ENCODE measurements around the gene HDAC4. TPM values are rescaled to one million over a fixed set of nuclear protein-coding genes. Genes with fewer than 3 reads are reported as not detected.

HDAC4 gene
- total RNA-seq, 4 donors from 2014 or later, result 68.0 to 123 (median 86.5) TPM

- WGBS, 2 donors, result 92 to 94% methylated on average over 19 of the region's 19 CpGs
- H3K4me1 ChIP-seq, result peaks cover 0 to 35% (median 6%) of the 10 kb centered on the region in 4 donors
Measured at GRCh38 chr2:239379641-239380170, 21.1 kb downstream of the HDAC4 start.

GRCh38 chr2:239378918-239379640 is 21.7 kb downstream of the HDAC4 start:
- H3K4me1 ChIP-seq, result peaks cover 0 to 35% (median 6%) of the 10 kb centered on the region in 4 donors
- peak in 1 of 2 donors; percentile 12 for DNase-seq (ENCODE audit: low spot score in 2 of 2)

More at GRCh38 chr2:239379641-239380170, 21.1 kb downstream of the HDAC4 start:
- Histone ChIP-seq H3K27ac (no peak overlapping the region), H3K36me3 (peaks cover 0 to 38% (median 0%) of the 10 kb centered on the region in 3 donors), H3K4me3 (no peak overlapping the region), H3K27me3 (no peaks in the 10 kb centered on the region), H3K9me3 (no peaks in the 10 kb centered on the region)
- DNase-seq (ENCODE audit: low spot score in 2 of 2), result no peak
- TF ChIP-seq POLR2A (IDR thresholded peaks at IDR 0.05) (no peak), CTCF (IDR thresholded peaks at IDR 0.05) (no peak), EP300 (IDR thresholded peaks at IDR 0.05) (no peak)

GRCh38 chr2:239378021-239378917 is 22.6 kb downstream of the HDAC4 start:
- peaks cover 0 to 35% (median 6%) of the 10 kb centered on the region in 4 donors for H3K4me1 ChIP-seq
- H3K27me3 ChIP-seq, result no peaks in the 10 kb centered on the region
- H3K4me3 ChIP-seq, result no peak overlapping the region
- no peaks in the 10 kb centered on the region for H3K9me3 ChIP-seq
- H3K36me3 ChIP-seq, result peaks cover 0 to 30% (median 0%) of the 10 kb centered on the region in 3 donors
- WGBS, 2 donors, result 86% methylated on average over 36 of the region's 36 CpGs
- no peak overlapping the region for H3K27ac ChIP-seq
- no peak for DNase-seq (ENCODE audit: low spot score in 2 of 2)
- TF ChIP-seq POLR2A (IDR thresholded peaks at IDR 0.05), result no peak
- no peak for TF ChIP-seq CTCF (IDR thresholded peaks at IDR 0.05)
- no peak for TF ChIP-seq EP300 (IDR thresholded peaks at IDR 0.05)

More at GRCh38 chr2:239378918-239379640, 21.7 kb downstream of the HDAC4 start:
- Histone ChIP-seq H3K27ac (no peak overlapping the region), H3K9me3 (no peaks in the 10 kb centered on the region), H3K27me3 (no peaks in the 10 kb centered on the region), H3K4me3 (no peak overlapping the region), H3K36me3 (peaks cover 0 to 38% (median 0%) of the 10 kb centered on the region in 3 donors)
- WGBS, 2 donors, result 81 to 86% methylated on average over 19 to 20 of the region's 20 CpGs
- TF ChIP-seq CTCF (IDR thresholded peaks at IDR 0.05) (no peak), POLR2A (IDR thresholded peaks at IDR 0.05) (no peak), EP300 (IDR thresholded peaks at IDR 0.05) (no peak)

GRCh38 chr2:239377591-239377990 is 23.2 kb downstream of the HDAC4 start:
- DNase-seq (ENCODE audit: low spot score in 2 of 2), result no peak

More at GRCh38 chr2:239377591-239377990, 23.2 kb downstream of the HDAC4 start:
- WGBS, 2 donors, result 88 to 94% methylated on average over 9 to 10 of the region's 10 CpGs
- no peak for TF ChIP-seq EP300 (IDR thresholded peaks at IDR 0.05)
- TF ChIP-seq CTCF (IDR thresholded peaks at IDR 0.05), result no peak
- TF ChIP-seq POLR2A (IDR thresholded peaks at IDR 0.05), result no peak
- no peak overlapping the region for H3K4me3 ChIP-seq
- H3K9me3 ChIP-seq, result no peaks in the 10 kb centered on the region
- H3K4me1 ChIP-seq, result peaks cover 0 to 35% (median 6%) of the 10 kb centered on the region in 4 donors
- no peaks in the 10 kb centered on the region for H3K27me3 ChIP-seq
- peaks cover 0 to 27% (median 0%) of the 10 kb centered on the region in 3 donors for H3K36me3 ChIP-seq
- H3K27ac ChIP-seq, result no peak overlapping the region

All from tibial nerve (tissue), 4 donors.